ENCODE measurements around the gene PCDH9.

DNA sequence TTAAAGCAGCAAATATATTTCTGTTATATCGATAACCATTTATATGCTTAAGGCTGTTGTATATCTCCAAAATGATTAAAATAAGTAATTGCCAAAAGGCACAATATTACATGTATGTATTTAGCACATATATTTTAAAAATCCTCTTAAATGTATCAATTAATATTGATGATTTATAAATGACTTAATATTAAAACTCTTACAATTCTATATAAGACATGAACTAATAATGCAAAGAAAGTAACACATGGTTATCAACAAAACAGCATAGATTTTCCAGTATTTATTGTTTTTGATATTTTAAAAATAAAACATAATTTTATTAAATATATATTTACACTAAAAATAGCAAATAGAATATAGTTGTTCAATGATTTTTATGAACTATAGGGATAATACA, 32.4 kb downstream of the PCDH9 start:
- TF ChIP-seq, protein P1, sequence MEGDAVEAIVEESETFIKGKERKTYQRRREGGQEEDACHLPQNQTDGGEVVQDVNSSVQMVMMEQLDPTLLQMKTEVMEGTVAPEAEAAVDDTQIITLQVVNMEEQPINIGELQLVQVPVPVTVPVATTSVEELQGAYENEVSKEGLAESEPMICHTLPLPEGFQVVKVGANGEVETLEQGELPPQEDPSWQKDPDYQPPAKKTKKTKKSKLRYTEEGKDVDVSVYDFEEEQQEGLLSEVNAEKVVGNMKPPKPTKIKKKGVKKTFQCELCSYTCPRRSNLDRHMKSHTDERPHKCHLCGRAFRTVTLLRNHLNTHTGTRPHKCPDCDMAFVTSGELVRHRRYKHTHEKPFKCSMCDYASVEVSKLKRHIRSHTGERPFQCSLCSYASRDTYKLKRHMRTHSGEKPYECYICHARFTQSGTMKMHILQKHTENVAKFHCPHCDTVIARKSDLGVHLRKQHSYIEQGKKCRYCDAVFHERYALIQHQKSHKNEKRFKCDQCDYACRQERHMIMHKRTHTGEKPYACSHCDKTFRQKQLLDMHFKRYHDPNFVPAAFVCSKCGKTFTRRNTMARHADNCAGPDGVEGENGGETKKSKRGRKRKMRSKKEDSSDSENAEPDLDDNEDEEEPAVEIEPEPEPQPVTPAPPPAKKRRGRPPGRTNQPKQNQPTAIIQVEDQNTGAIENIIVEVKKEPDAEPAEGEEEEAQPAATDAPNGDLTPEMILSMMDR (IDR thresholded peaks at IDR 0.05; ENCODE audit: insufficient read depth, low read length): no peak
- TF ChIP-seq POLR2AphosphoS5 (IDR thresholded peaks at IDR 0.05; ENCODE audit: low read depth) (no peak), SPI1 (IDR thresholded peaks at IDR 0.05; ENCODE audit: borderline replicate concordance, low read depth) (no peak), GABPA (IDR thresholded peaks at IDR 0.05; ENCODE audit: low read depth) (no peak)
- TF ChIP-seq, protein P2, sequence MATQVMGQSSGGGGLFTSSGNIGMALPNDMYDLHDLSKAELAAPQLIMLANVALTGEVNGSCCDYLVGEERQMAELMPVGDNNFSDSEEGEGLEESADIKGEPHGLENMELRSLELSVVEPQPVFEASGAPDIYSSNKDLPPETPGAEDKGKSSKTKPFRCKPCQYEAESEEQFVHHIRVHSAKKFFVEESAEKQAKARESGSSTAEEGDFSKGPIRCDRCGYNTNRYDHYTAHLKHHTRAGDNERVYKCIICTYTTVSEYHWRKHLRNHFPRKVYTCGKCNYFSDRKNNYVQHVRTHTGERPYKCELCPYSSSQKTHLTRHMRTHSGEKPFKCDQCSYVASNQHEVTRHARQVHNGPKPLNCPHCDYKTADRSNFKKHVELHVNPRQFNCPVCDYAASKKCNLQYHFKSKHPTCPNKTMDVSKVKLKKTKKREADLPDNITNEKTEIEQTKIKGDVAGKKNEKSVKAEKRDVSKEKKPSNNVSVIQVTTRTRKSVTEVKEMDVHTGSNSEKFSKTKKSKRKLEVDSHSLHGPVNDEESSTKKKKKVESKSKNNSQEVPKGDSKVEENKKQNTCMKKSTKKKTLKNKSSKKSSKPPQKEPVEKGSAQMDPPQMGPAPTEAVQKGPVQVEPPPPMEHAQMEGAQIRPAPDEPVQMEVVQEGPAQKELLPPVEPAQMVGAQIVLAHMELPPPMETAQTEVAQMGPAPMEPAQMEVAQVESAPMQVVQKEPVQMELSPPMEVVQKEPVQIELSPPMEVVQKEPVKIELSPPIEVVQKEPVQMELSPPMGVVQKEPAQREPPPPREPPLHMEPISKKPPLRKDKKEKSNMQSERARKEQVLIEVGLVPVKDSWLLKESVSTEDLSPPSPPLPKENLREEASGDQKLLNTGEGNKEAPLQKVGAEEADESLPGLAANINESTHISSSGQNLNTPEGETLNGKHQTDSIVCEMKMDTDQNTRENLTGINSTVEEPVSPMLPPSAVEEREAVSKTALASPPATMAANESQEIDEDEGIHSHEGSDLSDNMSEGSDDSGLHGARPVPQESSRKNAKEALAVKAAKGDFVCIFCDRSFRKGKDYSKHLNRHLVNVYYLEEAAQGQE (IDR thresholded peaks at IDR 0.05; ENCODE audit: insufficient replicate concordance, low read depth): no peak
